Endothelial cell of umbilical vein (primary cell): Measurements from ENCODE around the gene MPP3.
A peak's percentile ranks its signal among the peaks of the same experiment; 100 is the strongest.

Experiments
- POLR2A ChIP-seq: IDR thresholded peaks from 2 replicates; pipeline ENCODE4 v1.6.1; 2012; ENCODE audit warnings: low read depth, mild to moderate bottlenecking, control low read depth, low read length
- TF ChIP-seq, protein P1 (sequence below), 2 donors: IDR thresholded peaks; 1 replicate in 1 of 2; 2 replicates in 1 of 2; pipeline ENCODE4 v1.5.1; 2011; ENCODE audit warnings: low read length in 2 of 2, mild to moderate bottlenecking in 2 of 2, moderate library complexity in 2 of 2, control low read depth in 1 of 2, inconsistent platforms in 1 of 2, low read depth in 1 of 2; ENCODE audit not compliant: insufficient read depth in 1 of 2; ENCODE audit errors: extremely low read depth in 1 of 2
- TF ChIP-seq, protein P2 (sequence below): IDR thresholded peaks from 2 replicates; pipeline ENCODE4 v1.6.1; 2011; ENCODE audit not compliant: insufficient read depth, insufficient read length

DNA sequence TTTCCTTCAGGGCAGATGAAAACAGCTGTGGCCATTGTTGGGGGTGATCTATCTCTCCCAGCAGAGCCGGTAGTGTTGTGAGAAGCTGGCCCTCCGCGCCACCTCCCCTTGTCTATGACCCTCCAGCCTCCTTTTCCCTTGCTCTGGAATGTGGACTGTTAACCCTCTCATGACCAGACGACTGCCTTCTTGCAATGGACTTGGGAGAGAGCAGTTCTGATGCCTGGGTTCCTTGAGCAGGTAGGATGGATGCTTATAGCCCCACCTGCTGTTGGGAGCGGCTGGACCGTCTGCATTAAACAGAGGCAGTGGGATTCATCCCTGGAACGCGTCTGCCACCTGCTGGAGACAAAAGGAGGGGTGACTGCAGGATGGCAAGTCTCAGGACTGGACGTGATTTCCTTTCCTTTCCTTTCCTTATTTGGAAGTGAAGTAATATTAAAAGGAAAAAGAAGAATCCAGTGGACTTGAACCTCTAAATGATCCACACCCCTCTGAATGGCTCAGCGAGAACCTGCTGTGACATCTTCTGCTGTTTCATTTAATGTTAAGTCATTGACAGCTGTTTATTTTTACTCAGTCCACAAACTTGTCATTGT is 72.6 kb downstream of the MPP3 start:
- TF ChIP-seq, protein P1, sequence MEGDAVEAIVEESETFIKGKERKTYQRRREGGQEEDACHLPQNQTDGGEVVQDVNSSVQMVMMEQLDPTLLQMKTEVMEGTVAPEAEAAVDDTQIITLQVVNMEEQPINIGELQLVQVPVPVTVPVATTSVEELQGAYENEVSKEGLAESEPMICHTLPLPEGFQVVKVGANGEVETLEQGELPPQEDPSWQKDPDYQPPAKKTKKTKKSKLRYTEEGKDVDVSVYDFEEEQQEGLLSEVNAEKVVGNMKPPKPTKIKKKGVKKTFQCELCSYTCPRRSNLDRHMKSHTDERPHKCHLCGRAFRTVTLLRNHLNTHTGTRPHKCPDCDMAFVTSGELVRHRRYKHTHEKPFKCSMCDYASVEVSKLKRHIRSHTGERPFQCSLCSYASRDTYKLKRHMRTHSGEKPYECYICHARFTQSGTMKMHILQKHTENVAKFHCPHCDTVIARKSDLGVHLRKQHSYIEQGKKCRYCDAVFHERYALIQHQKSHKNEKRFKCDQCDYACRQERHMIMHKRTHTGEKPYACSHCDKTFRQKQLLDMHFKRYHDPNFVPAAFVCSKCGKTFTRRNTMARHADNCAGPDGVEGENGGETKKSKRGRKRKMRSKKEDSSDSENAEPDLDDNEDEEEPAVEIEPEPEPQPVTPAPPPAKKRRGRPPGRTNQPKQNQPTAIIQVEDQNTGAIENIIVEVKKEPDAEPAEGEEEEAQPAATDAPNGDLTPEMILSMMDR (IDR thresholded peaks at IDR 0.05; ENCODE audit: extremely low read depth in 1 of 2, insufficient read depth in 1 of 2, low read depth in 1 of 2, low read length in 2 of 2): peak; percentile 97 to 100
- no peak for TF ChIP-seq POLR2A
- TF ChIP-seq, protein P2, sequence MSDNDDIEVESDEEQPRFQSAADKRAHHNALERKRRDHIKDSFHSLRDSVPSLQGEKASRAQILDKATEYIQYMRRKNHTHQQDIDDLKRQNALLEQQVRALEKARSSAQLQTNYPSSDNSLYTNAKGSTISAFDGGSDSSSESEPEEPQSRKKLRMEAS: no peak
